Heart left ventricle (tissue), 16 donors: ENCODE measurements around the gene FAM219A. TPM values are rescaled to one million over a fixed set of nuclear protein-coding genes. Genes with fewer than 3 reads are reported as not detected.

Source experiments
- ATAC-seq, 4 donors: fragments of 200-7000 bp; cut with Tn5 transposase; one replicate each; pipeline ENCODE4 v1.9.1; 2020 to 2022; ENCODE audit warnings: moderate library complexity in 4 of 4, mild to moderate bottlenecking in 3 of 4, moderate number of reproducible peaks in 1 of 4
- DNase-seq, 5 donors: peaks; one replicate each; pipeline ENCODE4 v3.0.0-alpha.2; 2020
- H3K27ac ChIP-seq, 12 donors: fragments of 200-600 bp; sonication (generic) in 4 of 12; one replicate each; pipeline versions ENCODE4 v1.5.0 to v1.8.0; 2016 to 2022; ENCODE audit warnings: mild to moderate bottlenecking in 2 of 12
- H3K27me3 ChIP-seq, 9 donors: fragments of 200-600 bp; sonication (generic) in 2 of 9; one replicate each; pipeline versions ENCODE4 v1.5.1 to v1.8.0; 2016 to 2022; ENCODE audit warnings: mild to moderate bottlenecking in 3 of 9
- H3K36me3 ChIP-seq, 9 donors: fragments of 200-600 bp; sonication (generic) in 2 of 9; one replicate each; pipeline versions ENCODE4 v1.5.0 to v1.8.0; 2018 to 2022; ENCODE audit warnings: mild to moderate bottlenecking in 2 of 9
- H3K4me1 ChIP-seq, 12 donors: fragments of 200-600 bp; sonication (generic) in 4 of 12; one replicate each; pipeline versions ENCODE4 v1.5.0 to v1.8.0; 2016 to 2022; ENCODE audit warnings: mild to moderate bottlenecking in 3 of 12
- H3K4me3 ChIP-seq, 12 donors: fragments of 200-600 bp; sonication (generic) in 4 of 12; one replicate each; pipeline versions ENCODE4 v1.5.0 to v1.8.0; 2017 to 2022; ENCODE audit warnings: mild to moderate bottlenecking in 9 of 12, moderate library complexity in 4 of 12
- H3K9me3 ChIP-seq, 12 donors: fragments of 200-600 bp; sonication (generic) in 4 of 12; one replicate each; pipeline versions ENCODE4 v1.5.0 to v1.8.0; 2016 to 2022; ENCODE audit warnings: mild to moderate bottlenecking in 1 of 12
- POLR2A ChIP-seq, 2 donors: fragments of 450-650 bp; IDR thresholded peaks; one replicate each; pipeline ENCODE4 v1.6.1; 2017; ENCODE audit warnings: antibody characterized with exemption in 2 of 2, mild to moderate bottlenecking in 2 of 2, moderate library complexity in 2 of 2
- WGBS, 4 donors: extraction: QIAGEN DNeasy Blood & Tissue Kit in 2 of 4; methylation state at CpG; one replicate each; pipeline versions ENCODE4 v1.1.5 to v1.1.7; 2013 to 2018; 5-methylcytosine and 5-hydroxymethylcytosine counted together
- intact Hi-C, 10 donors: fragments of 100-400 bp; cut with DNase I; formaldehyde crosslinking; loops; one replicate each; pipeline versions ENCODE4 v1.11.1 to v1.14.2; 2022
- polyA plus RNA-seq, 2 donors: library from polyadenylated mRNA; stranded (reverse); fragments of 200-250 nt; gene quantifications; one replicate each; pipeline ENCODE4 v1.2.3, GENCODE V29; 2013
- total RNA-seq, 9 donors: library from RNA; depleted of rRNA in 2 of 9; stranded (reverse); fragments of >200 nt in 2 of 9; fragmentation: NEBNext Ultra II Directional in 3 of 9; extraction: Animal tissue kit (Norgen Biotek cat#: 25700) in 3 of 9; gene quantifications; one replicate each; pipeline versions ENCODE4 v1.1.0 to v1.2.4, GENCODE V29; 2016 to 2023
- TF ChIP-seq, protein P1 (sequence below), 12 donors: fragments of 200-600 bp; sonication (generic) in 4 of 12; IDR thresholded peaks; one replicate each; pipeline versions ENCODE4 v1.5.0 to v1.8.0; 2018 to 2022; ENCODE audit warnings: antibody characterized with exemption in 12 of 12, mild to moderate bottlenecking in 5 of 12
- donor health status: ischemic (EF 13 %, LVEDD 7.1; RV severe dilation, severe dysfunction).
- donor health status: healthy with polysubstance abuse.
- donor health status: DM: no; HTN: yes; CAD: no.
- donor health status: DM: no; HTN: no; CAD: no.
- donor health status: ischemic (EF 25% LVEDD 6.9; RV normal size, moderate dysfunction).
- donor health status: ischemic (EF 25% LVEDD 5.7; RV mildly dilated, moderate dysfunction).
- donor health status: healthy.
- donor health status: DM: yes; HTN: yes; CAD: no.
- donor health status: ischemic (EF 35%, LVEDD 5.7; RV mildly dilated, moderate dysfunction).
- donor health status: nonischemic (EF 11% LVEDD 7.7; RV severe dilation, severe dysfunction).
- donor health status: DM: yes; HTN: yes; CAD: no.
- donor health status: PGD.
- donor health status: ischemic (EF 29% LVEDD 5.4; RV normal size, mild dysfunction).
- donor health status: nonischemic (EF 23%, LVEDD 6.1; RV moderate dilation, normal function).

The FAM219A gene
- total and polyA plus RNA-seq, 11 donors: 12.7 to 39.1 (median 25.9) TPM

DNA sequence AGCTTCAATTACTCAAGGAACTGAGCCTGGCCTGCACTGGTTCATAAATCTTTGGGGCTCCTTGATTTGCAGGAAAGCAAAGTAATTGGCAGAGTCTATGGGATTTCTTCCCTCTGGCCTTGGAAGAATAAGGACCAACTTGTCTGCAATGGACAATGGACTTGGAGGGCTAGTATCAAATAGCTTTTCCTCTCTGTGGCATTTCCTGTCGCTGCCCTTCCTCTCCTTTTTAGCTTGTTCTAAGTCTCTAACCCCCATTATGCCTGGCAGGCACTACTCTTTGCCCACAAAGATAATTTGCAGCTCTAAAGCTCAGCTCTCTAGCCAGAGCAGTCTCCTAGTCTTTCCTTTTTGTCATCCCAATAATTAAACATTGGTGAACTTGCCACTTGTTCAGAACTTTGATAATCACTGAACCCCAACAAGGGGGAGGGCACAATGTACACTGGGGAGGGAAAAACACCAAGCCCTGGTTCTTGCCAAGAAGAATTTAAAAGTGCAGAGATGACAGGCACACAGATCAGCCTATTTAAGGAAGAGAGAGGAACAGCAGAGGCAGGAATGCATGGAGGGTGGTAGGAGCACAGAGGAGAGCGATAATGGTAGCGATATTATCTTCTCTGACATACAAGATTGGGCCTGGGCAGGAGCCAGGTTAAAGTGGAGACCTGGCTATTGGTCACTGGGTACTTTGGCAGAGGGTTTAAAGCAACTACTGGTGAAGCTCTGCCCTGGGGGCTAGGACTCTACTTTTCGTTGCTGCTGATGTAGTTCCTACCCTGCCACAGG lies 38.5 kb downstream of the FAM219A start:
- Histone ChIP-seq H3K27me3 (no peaks in the 10 kb centered on the region), H3K9me3 (no peaks in the 10 kb centered on the region), H3K4me3 (no peak overlapping the region), H3K36me3 (peaks cover 0 to 9% (median 0%) of the 10 kb centered on the region in 9 donors), H3K27ac (no peak overlapping the region), H3K4me1 (peaks cover 0 to 16% (median 5%) of the 10 kb centered on the region in 12 donors)
- WGBS, 4 donors: 54 to 83% (median 73%) methylated on average over 4 of the region's 4 CpGs
- intact Hi-C loops: loop anchor here in 1 of 10 donors (2.0 kb wide), 1 partner anchor 15 kb away; no protein-coding TSS in a partner anchor
- ATAC-seq (peak in 1 of 4 donors; percentile 15), DNase-seq (no peak)
- no peak for TF ChIP-seq POLR2A (IDR thresholded peaks at IDR 0.05)
- TF ChIP-seq, protein P1, sequence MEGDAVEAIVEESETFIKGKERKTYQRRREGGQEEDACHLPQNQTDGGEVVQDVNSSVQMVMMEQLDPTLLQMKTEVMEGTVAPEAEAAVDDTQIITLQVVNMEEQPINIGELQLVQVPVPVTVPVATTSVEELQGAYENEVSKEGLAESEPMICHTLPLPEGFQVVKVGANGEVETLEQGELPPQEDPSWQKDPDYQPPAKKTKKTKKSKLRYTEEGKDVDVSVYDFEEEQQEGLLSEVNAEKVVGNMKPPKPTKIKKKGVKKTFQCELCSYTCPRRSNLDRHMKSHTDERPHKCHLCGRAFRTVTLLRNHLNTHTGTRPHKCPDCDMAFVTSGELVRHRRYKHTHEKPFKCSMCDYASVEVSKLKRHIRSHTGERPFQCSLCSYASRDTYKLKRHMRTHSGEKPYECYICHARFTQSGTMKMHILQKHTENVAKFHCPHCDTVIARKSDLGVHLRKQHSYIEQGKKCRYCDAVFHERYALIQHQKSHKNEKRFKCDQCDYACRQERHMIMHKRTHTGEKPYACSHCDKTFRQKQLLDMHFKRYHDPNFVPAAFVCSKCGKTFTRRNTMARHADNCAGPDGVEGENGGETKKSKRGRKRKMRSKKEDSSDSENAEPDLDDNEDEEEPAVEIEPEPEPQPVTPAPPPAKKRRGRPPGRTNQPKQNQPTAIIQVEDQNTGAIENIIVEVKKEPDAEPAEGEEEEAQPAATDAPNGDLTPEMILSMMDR (IDR thresholded peaks at IDR 0.05): no peak

DNA sequence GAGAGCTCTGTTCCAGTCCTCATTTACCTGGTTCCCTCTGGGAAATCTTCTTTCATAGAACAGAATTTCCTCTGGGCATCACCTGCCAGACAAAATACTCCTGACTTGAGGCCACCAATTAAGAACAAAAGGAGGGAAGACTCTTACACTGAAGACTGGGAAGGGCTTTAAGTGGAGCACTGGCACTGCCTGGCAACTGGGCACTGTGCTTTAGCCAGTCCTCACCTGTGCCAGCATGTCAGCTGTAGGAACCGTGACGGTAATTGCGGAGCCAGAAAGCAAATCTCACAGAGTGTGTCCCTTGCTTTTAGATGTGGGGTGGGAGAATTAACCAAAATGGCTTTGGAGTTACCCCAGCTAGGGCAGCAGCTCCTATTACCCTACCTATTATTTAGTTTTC lies 40.6 kb downstream of the FAM219A start:
- Histone ChIP-seq H3K27ac (no peak overlapping the region), H3K4me1 (peaks cover 0 to 16% (median 5%) of the 10 kb centered on the region in 12 donors), H3K4me3 (no peak overlapping the region), H3K36me3 (peaks cover 0 to 9% (median 0%) of the 10 kb centered on the region in 9 donors), H3K9me3 (no peaks in the 10 kb centered on the region), H3K27me3 (no peaks in the 10 kb centered on the region)
- DNase-seq (no peak), ATAC-seq (no peak)
- intact Hi-C loops: no loop called here
- TF ChIP-seq POLR2A (IDR thresholded peaks at IDR 0.05): no peak
- TF ChIP-seq, protein P1 (IDR thresholded peaks at IDR 0.05): no peak
- WGBS, 4 donors: 65 to 91% (median 90%) methylated on average over 3 of the region's 3 CpGs

DNA sequence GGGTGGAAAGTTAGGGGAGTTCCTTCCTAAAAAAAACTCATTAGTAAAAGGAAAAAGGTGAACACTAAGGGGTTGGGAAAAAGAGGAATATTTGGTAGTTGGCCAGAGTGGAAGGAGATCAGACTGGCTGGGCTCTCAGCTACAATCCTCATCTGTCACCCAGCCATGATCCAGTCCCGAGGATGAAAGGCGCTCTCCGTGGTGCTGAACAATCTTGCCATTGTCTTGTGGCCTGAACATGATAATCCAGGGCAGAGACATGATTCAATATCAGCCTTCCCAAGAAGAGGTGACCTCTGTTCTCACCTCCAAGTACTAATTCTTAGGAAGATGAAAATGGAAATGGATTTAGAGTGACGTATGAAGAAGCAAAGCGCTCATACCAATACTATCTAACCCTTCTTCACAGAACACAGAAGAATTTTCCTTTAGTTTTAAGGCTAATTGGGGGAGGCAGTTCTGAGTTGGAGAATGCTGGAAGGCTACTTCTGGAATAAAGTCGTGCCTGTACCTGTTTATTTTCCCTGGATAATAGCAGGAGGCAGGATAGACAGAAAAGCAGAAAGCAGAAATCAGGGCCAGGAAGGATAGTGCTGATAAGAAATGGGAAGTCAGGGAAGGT lies 45.0 kb downstream of the FAM219A start:
- H3K9me3 ChIP-seq: no peaks in the 10 kb centered on the region
- no peak overlapping the region for H3K4me3 ChIP-seq
- H3K27ac ChIP-seq: no peak overlapping the region
- intact Hi-C loops: loop anchor here in 1 of 10 donors (5.0 kb wide), 1 partner anchor 39 kb away; no protein-coding TSS in a partner anchor
- H3K36me3 ChIP-seq: peaks cover 0 to 6% (median 0%) of the 10 kb centered on the region in 9 donors
- no peaks in the 10 kb centered on the region for H3K27me3 ChIP-seq
- ATAC-seq (peak; percentile 53 to 74 (median 60)), DNase-seq (peak in 2 of 5 donors; percentile 53 to 57)
- peaks cover 0 to 4% (median 0%) of the 10 kb centered on the region in 12 donors for H3K4me1 ChIP-seq
- TF ChIP-seq, protein P1 (IDR thresholded peaks at IDR 0.05): no peak
- 18 to 38% (median 30%) methylated on average over 6 of the region's 6 CpGs for WGBS, 4 donors

DNA sequence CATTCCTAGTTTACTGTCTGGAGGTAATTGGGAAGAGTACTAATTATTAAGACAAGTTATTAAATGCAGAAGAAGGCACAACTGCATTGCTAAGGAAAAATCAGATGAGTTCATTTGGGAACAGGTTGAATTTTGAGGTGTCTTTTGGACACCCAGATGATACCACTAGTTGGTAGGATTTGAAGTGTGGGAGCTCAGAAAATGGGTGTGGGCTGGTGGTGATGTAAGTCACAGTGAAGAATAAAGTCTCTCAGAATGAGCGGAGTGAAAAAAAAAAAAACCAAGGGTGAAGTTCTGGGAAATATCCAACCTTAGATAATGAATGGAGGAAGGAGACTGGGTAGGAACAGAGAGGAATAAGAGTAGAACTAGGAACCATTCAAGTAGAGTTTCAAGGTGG lies 46.0 kb downstream of the FAM219A start:
- Histone ChIP-seq H3K4me1 (peaks cover 0 to 4% (median 0%) of the 10 kb centered on the region in 12 donors), H3K27ac (no peak overlapping the region), H3K27me3 (no peaks in the 10 kb centered on the region), H3K36me3 (peaks cover 0 to 1% (median 0%) of the 10 kb centered on the region in 9 donors), H3K4me3 (no peak overlapping the region), H3K9me3 (no peaks in the 10 kb centered on the region)
- WGBS, 4 donors: 50 to 98% (median 55%) methylated on average over 1 of the region's 1 CpG
- no peak for TF ChIP-seq POLR2A (IDR thresholded peaks at IDR 0.05)
- TF ChIP-seq, protein P1 (IDR thresholded peaks at IDR 0.05): no peak
- intact Hi-C loops: loop anchor here in 1 of 10 donors (5.0 kb wide), 1 partner anchor 40 kb away; no protein-coding TSS in a partner anchor
- DNase-seq: no peak
- ATAC-seq: no peak
